Testis (tissue), 2 donors: Measurements from ENCODE around the gene SSX7.

ENCODE experiments used
- CTCF ChIP-seq, 3 experiments: fragments of 450-650 bp in 2 of 3; fragments of 200-600 bp in 1 of 3; sonication (generic) in 1 of 3; IDR thresholded peaks; one replicate each; pipeline ENCODE4 v1.5.1; 2016 to 2019; ENCODE audit warnings: antibody characterized with exemption in 3 of 3, mild to moderate bottlenecking in 2 of 3, moderate library complexity in 1 of 3
- POLR2A ChIP-seq: fragments of 450-650 bp; IDR thresholded peaks from one replicate; pipeline ENCODE4 v1.6.1; 2017; ENCODE audit warnings: antibody characterized with exemption, mild to moderate bottlenecking, moderate library complexity

GRCh38 chrX:52594658-52595057 lies 60.0 kb downstream of the SSX7 start:
- TF ChIP-seq CTCF (IDR thresholded peaks at IDR 0.05) (no peak), POLR2A (no peak)
